Peyer's patch (tissue), 4 donors: ENCODE measurements around the gene BICDL2.

Source experiments
- POLR2A ChIP-seq, 2 donors: fragments of 450-650 bp; IDR thresholded peaks; one replicate each; pipeline ENCODE4 v1.5.1; 2017; ENCODE audit warnings: antibody characterized with exemption in 2 of 2, mild to moderate bottlenecking in 2 of 2, moderate library complexity in 2 of 2
- TF ChIP-seq, protein P1 (sequence below), 6 experiments: fragments of 450-650 bp in 4 of 6; fragments of 200-600 bp in 2 of 6; sonication (generic) in 1 of 6; IDR thresholded peaks; one replicate each; pipeline ENCODE4 v1.5.1; 2017 to 2019; ENCODE audit warnings: antibody characterized with exemption in 6 of 6, mild to moderate bottlenecking in 3 of 6, moderate library complexity in 1 of 6

DNA sequence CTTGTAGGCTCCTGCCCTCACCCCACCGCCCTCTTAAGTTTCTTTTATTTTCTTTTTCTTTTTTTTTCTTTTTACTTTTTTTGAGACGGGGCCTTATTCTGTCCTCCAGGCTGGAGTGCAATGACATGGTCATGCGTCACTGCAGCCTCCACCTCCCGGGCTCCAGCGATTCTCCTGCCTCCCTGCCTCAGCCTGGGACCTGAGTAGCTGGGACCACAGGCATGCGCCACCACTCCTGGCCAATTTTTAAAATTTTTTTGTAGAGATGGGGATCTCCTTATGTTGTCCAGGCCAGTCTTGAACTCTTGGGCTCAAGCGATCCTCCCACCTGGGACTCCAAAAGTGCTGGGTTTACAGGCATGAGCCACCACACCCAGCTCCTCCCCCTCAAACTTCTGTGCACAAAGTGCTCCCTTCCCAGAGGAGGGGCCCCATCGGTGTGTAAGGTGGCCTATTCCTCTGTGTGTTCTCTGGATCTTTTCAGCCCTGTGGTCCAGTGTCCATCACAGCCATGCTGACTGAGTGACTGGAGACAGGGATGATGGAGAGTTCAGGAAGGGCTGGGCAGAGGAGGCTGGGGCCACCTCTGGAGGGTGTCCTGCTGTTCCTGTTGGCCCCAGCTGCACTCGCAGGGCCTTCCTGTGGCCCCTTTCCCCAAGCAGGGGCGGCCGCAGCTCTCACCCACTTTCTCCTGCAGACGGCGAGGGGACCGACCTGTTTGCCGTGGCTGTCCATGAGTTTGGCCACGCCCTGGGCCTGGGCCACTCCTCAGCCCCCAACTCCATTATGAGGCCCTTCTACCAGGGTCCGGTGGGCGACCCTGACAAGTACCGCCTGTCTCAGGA, 19.8 kb upstream of the BICDL2 start:
- no peak for TF ChIP-seq POLR2A (IDR thresholded peaks at IDR 0.05)
- TF ChIP-seq, protein P1, sequence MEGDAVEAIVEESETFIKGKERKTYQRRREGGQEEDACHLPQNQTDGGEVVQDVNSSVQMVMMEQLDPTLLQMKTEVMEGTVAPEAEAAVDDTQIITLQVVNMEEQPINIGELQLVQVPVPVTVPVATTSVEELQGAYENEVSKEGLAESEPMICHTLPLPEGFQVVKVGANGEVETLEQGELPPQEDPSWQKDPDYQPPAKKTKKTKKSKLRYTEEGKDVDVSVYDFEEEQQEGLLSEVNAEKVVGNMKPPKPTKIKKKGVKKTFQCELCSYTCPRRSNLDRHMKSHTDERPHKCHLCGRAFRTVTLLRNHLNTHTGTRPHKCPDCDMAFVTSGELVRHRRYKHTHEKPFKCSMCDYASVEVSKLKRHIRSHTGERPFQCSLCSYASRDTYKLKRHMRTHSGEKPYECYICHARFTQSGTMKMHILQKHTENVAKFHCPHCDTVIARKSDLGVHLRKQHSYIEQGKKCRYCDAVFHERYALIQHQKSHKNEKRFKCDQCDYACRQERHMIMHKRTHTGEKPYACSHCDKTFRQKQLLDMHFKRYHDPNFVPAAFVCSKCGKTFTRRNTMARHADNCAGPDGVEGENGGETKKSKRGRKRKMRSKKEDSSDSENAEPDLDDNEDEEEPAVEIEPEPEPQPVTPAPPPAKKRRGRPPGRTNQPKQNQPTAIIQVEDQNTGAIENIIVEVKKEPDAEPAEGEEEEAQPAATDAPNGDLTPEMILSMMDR (IDR thresholded peaks at IDR 0.05) = no peak
